Ascending aorta (tissue), 2 donors: ENCODE measurements around the gene RGN. TPM values are rescaled to one million over a fixed set of nuclear protein-coding genes. Genes with fewer than 3 reads are reported as not detected.
"Not testable (repeated sequence)": the region's sequence is repeated elsewhere in the genome, so short reads cannot be mapped to it uniquely, and the experiment has no call there.

Experiments used
- DNase-seq, 2 donors: peaks; one replicate each; pipeline ENCODE4 v3.0.0-alpha.2; 2019; ENCODE audit warnings: low spot score in 2 of 2
- H3K27ac ChIP-seq, 2 donors: fragments of 200-600 bp; sonication (generic); one replicate each; pipeline ENCODE4 v1.5.1; 2016 to 2017; ENCODE audit warnings: mild to moderate bottlenecking in 1 of 2
- H3K27me3 ChIP-seq: fragments of 200-600 bp; sonication (generic); one replicate; pipeline ENCODE4 v1.5.1; 2017
- H3K36me3 ChIP-seq, 2 donors: fragments of 200-600 bp; sonication (generic); one replicate each; pipeline ENCODE4 v1.5.1; 2016
- H3K4me1 ChIP-seq, 2 donors: fragments of 200-600 bp; sonication (generic); one replicate each; pipeline ENCODE4 v1.5.1; 2016 to 2017; ENCODE audit warnings: mild to moderate bottlenecking in 1 of 2
- H3K4me3 ChIP-seq, 2 donors: fragments of 200-600 bp; sonication (generic); one replicate each; pipeline ENCODE4 v1.5.1; 2016 to 2017; ENCODE audit warnings: mild to moderate bottlenecking in 1 of 2
- H3K9me3 ChIP-seq, 2 donors: fragments of 200-600 bp; sonication (generic); one replicate each; pipeline ENCODE4 v1.5.1; 2016
- intact Hi-C: fragments of 100-400 bp; cut with DNase I; formaldehyde crosslinking; loops from one replicate; pipeline ENCODE4 v1.15.1; 2023
- total RNA-seq: library from RNA; depleted of rRNA; stranded (reverse); fragments of >200 nt; gene quantifications from one replicate; pipeline ENCODE4 v1.1.0, GENCODE V29; 2016
- TF ChIP-seq, protein P1 (sequence below), 3 experiments: fragments of 200-600 bp in 2 of 3; fragments of 450-650 bp in 1 of 3; sonication (generic) in 2 of 3; IDR thresholded peaks; one replicate each; pipeline ENCODE4 v1.5.1; 2016 to 2019; ENCODE audit warnings: antibody characterized with exemption in 3 of 3, mild to moderate bottlenecking in 1 of 3, moderate library complexity in 1 of 3

RGN gene
- total RNA-seq, 1 donor from 2014 or later, result 1.5 TPM

DNA sequence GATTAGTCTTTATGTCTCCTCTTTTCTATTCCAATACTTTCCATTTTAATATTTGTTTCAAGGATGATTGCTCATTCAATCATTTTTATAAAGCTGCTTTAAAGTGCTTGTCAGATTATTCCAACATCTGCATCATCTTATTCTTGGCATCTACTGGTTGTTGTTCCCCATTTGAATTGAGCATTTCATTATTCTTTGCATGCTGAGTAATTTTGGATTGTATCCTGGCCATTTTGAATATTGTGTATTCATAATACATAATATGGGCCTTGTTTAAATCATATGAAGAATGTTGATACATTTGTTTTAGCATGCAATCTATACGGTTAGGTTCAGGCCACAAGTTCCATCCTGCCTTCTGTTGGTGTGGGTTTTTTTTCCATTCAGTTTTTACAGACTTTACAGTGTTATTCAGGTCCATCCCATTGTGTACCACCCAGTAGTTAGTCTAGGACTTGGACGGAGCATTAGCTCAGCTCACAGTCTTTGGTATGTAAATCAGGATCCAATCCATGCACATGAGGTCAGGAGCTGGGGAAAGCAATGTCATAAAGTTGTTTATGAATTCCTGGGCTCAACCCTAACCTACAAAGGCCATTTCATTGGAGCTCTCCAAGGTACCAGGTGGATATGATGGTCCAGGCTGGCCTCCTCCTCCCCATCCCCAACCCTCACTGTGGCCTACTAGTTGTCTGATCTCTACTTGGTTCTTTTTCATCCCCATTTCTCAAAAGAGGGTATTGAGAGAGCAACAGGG, 20.3 kb downstream of the RGN start:
- no peaks in the 10 kb centered on the region for H3K4me1 ChIP-seq
- no peak for DNase-seq
- TF ChIP-seq, protein P1, sequence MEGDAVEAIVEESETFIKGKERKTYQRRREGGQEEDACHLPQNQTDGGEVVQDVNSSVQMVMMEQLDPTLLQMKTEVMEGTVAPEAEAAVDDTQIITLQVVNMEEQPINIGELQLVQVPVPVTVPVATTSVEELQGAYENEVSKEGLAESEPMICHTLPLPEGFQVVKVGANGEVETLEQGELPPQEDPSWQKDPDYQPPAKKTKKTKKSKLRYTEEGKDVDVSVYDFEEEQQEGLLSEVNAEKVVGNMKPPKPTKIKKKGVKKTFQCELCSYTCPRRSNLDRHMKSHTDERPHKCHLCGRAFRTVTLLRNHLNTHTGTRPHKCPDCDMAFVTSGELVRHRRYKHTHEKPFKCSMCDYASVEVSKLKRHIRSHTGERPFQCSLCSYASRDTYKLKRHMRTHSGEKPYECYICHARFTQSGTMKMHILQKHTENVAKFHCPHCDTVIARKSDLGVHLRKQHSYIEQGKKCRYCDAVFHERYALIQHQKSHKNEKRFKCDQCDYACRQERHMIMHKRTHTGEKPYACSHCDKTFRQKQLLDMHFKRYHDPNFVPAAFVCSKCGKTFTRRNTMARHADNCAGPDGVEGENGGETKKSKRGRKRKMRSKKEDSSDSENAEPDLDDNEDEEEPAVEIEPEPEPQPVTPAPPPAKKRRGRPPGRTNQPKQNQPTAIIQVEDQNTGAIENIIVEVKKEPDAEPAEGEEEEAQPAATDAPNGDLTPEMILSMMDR (IDR thresholded peaks at IDR 0.05), result no peak
- H3K27me3 ChIP-seq, result no peaks in the 10 kb centered on the region
- intact Hi-C loops, result no loop called here
- H3K36me3 ChIP-seq, result peaks cover 0 to 5% of the 10 kb centered on the region in 2 donors
- H3K27ac ChIP-seq, result no peak overlapping the region
- no peak overlapping the region for H3K4me3 ChIP-seq
- H3K9me3 ChIP-seq, result no peaks in the 10 kb centered on the region

DNA sequence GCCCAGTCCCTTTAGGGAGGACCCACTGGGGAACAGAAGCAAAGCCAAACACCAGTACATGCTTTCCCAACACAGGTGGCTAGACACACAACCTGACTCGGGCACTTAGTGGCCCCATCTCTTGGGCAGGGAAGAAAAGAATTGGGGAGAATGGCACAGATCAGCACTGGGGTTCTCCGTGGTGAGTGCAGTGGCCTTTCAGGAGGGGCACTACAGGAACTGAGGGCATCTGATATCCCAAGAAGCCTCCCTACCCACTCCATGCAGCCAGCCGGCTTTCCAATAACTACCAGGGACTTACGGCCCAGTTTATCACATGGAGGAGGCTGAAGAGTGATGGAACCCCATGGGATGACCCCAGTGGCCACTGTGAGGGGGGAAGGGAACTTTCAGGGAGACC, 23.0 kb downstream of the RGN start:
- Histone ChIP-seq H3K9me3 (no peaks in the 10 kb centered on the region), H3K4me1 (no peaks in the 10 kb centered on the region), H3K36me3 (peaks cover 0 to 3% of the 10 kb centered on the region in 2 donors), H3K4me3 (no peak overlapping the region), H3K27me3 (no peaks in the 10 kb centered on the region), H3K27ac (no peak overlapping the region)
- no peak for DNase-seq
- TF ChIP-seq, protein P1 (IDR thresholded peaks at IDR 0.05), result no peak
- intact Hi-C loops, result no loop called here

GRCh38 chrX:47110936-47111615, 32.8 kb downstream of the RGN start:
- intact Hi-C loops, H3K9me3 ChIP-seq, H3K36me3 ChIP-seq, DNase-seq, H3K4me3 ChIP-seq, H3K27ac ChIP-seq, H3K4me1 ChIP-seq, H3K27me3 ChIP-seq: not testable (repeated sequence)

DNA sequence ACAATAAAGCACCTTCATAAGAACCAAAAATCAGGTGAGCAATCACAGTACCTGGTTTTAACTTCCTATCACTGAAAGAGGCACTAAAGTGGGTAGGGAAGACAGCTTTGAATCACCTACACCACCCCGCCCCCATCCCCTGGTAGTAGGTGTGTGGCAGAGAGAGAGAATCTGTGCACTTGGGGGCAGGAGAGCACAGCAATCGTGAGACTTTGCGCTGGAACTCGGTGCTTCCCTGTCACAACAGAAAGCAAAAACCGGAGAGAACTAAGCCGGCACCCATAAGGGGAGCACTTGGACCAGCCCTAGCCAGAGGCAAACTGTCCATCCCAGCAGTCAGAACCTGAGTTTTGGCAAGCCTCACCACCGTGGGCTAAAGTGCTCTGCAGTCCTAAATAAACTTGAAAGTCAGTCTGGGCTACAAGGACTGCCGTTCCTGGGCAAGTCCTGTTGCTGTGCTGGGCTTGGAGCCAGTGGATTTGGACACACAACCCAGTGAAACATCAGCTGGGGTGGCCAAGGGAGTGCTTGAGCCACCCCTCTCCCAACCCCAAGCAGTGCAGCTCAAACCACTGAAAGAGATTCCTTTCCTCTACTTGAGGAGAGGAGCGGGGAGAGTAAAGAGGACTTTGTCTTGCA, 34.2 kb downstream of the RGN start:
- Histone ChIP-seq H3K9me3 (no peaks in the 10 kb centered on the region), H3K4me1 (no peaks in the 10 kb centered on the region), H3K36me3 (no peaks in the 10 kb centered on the region), H3K27me3 (no peaks in the 10 kb centered on the region), H3K4me3 (no peak overlapping the region), H3K27ac (no peak overlapping the region)
- intact Hi-C loops, result no loop called here
- DNase-seq, result no peak
- TF ChIP-seq, protein P1 (IDR thresholded peaks at IDR 0.05), result no peak

GRCh38 chrX:47116551-47117110, 38.4 kb downstream of the RGN start:
- H3K27ac ChIP-seq, intact Hi-C loops, DNase-seq, H3K4me1 ChIP-seq, H3K9me3 ChIP-seq, H3K36me3 ChIP-seq, H3K27me3 ChIP-seq, H3K4me3 ChIP-seq: not testable (repeated sequence)

DNA sequence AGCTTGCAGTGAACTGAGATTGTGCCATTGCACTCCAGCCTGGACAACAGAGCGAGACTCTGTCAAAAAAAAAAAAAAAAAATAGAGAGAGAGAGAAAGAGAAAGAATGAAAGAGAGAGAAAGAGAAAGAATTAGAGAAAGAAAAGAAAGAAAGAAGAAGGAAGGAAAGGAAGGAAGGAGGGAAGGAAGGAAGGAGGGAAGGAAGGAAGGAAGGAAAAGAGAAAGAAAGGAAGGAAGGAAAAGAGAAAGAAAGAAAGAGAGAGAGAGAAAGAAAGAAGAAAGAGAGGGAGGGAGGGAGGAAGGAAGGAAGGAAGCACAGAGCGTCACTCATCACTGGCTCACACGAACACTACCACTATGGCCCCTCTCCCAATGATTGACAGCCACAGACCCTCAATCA, 46.2 kb downstream of the RGN start:
- intact Hi-C loops, H3K4me3 ChIP-seq, H3K27me3 ChIP-seq, H3K36me3 ChIP-seq, DNase-seq, H3K27ac ChIP-seq, H3K4me1 ChIP-seq, H3K9me3 ChIP-seq: not testable (repeated sequence)
